Activated effector memory CD4-positive, alpha-beta T cell treated with anti-CD3 and anti-CD28 coated beads, Interleukin-2, amount 50 U/mL, for 16 hours (primary cell): ENCODE measurements around the gene FOXF2.
"Not testable (repeated sequence)": the region's sequence is repeated elsewhere in the genome, so short reads cannot be mapped to it uniquely, and the experiment has no call there.

Source experiments
- DNase-seq: peaks from one replicate; pipeline ENCODE4 v3.0.0-alpha.2; 2020

Gene FOXF2

GRCh38 chr6:1389369-1390132, at the start of gene FOXF2:
TSS of gene FOXF2 (plus strand) at chr6:1389576. CDS start at chr6:1389948, 372 bp downstream.
- DNase-seq = no peak

GRCh38 chr6:1346101-1346500, 43.3 kb upstream of the FOXF2 start:
- no peak for DNase-seq

- DNase-seq = no peak
Measured at GRCh38 chr6:1346558-1347091, 42.8 kb upstream of the FOXF2 start.

- DNase-seq = no peak
Measured at GRCh38 chr6:1347161-1347560, 42.2 kb upstream of the FOXF2 start.

- no peak for DNase-seq
Measured at GRCh38 chr6:1348675-1349074, 40.7 kb upstream of the FOXF2 start.

DNA sequence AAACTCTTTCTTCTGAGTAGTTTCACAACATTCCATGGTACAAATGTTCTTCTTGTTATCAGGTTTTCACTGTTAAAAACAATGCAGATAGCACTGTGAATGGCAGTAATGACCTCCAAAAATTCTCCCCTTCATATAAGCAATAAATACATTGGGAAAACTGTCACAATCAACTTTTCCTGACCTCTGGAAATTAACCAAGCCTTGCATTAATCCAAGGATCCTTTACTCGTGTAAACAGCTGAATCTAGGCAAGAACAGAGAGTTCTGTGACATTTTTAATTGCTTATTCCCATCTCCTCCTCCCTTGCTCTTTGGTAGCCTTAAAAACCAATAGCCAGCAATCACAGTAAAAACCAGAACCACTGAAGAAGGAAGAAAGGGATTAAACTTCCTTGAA, 39.7 kb upstream of the FOXF2 start:
- DNase-seq = no peak

DNA sequence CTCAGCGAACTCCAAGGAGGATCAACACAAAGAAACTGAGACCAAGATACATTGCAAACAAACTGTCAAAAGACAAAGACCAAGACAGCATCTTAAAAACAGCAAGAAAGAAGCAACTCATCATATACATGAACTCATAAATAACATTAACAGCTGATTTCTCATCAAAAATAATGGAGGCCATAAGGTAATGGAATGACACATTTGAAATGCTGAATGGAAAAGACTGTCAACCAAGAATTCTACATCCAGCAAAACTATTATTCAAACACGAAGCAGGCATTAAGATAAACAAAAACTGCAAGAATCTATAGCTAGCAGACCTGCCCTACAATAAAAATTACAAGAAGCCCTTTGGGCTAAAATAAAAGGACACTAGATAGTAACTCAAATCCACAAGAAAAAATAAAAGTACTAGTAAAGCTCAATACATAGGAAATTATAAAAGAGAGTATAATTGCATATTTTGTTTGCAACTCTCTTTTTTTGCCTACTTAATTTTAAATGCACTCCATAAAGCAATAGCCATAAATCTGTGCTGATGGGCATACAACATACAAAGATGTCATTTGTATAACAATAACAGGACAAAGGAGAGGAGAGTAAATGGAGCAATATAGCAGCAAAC, 37.9 kb upstream of the FOXF2 start:
- no peak for DNase-seq

DNA sequence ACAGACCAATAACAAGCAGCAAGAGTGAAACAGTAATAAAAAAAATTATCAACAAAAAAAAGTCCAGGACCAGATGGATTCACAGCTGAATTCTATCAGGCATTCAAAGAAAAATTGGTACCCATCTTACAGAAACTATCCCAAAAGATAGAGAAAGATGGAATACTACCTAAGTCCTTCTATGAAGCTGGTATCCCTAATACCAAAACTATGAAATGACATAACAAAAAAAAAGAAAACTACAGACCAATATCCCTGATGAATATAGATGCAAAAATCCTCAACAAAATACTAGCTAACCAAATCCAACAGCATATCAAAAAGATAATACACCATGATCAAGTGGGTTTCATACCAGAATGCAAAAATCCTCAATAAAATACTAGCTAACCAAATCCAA, 34.3 kb upstream of the FOXF2 start:
- DNase-seq = not testable (repeated sequence)

GRCh38 chr6:1361717-1362116, 27.7 kb upstream of the FOXF2 start:
- DNase-seq = not testable (repeated sequence)

DNA sequence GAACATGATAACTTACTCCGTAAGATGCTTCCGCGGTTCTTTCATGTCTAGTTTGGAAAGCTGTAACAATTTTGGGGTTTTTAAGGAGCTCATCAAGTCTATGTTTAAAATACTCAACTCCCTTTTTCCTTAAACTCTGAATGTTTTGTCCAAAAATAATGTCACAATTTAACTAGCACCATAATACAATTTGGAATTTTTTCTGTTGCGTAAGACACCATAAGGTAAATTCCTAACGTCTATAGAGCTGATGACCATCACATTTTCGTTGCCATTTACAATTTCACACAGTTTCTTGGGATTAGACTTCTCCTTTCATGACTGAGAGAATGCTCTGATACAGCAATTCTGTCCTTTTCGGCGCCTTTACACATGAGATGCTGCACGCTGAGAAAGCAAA, 26.7 kb upstream of the FOXF2 start:
- DNase-seq = no peak

DNA sequence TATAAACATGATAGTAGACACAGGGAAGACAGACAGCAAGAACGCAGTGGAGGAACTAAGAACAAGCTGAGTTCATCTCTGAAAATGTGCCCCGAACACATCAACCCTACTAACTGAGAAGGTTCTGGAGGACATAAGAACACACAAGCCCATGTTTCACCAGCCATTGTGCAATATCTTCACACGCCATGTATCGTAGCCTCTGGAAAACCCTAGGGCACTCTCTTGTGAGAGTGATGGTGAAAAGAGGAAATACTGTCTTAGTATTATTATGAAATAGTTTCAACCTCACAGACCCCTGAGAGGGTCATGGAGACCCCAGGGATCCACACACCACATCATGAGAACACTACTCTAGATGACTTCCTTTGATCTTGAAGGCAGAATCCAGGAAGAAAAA, 26.1 kb upstream of the FOXF2 start:
- no peak for DNase-seq

GRCh38 chr6:1363729-1364572, 25.4 kb upstream of the FOXF2 start:
- DNase-seq = no peak

- DNase-seq = no peak
Measured at GRCh38 chr6:1364791-1365190, 24.6 kb upstream of the FOXF2 start.

GRCh38 chr6:1365686-1366085, 23.7 kb upstream of the FOXF2 start:
- DNase-seq = no peak

DNA sequence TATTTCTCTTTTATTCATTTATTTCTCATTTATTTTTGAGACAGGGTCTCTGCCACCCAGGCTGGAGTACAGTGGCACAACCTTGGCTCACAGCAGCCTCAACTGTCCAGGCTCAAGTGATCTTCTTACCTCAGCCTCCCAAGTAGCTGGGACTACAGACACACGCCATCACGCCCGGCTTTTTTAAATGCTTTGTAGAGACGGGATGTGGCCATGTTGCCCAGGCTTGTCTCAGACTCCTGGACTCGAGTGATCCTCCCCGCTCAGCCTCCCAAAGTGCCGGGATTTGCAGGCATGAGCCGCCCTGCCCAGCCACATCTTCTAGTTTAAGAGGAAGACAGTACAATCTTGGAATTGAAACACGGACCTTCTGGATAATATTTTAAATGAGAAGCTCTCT, 21.6 kb upstream of the FOXF2 start:
- DNase-seq = no peak

GRCh38 chr6:1368940-1369339, 20.4 kb upstream of the FOXF2 start:
- no peak for DNase-seq

GRCh38 chr6:1369695-1370094, 19.7 kb upstream of the FOXF2 start:
- not testable (repeated sequence) for DNase-seq

DNA sequence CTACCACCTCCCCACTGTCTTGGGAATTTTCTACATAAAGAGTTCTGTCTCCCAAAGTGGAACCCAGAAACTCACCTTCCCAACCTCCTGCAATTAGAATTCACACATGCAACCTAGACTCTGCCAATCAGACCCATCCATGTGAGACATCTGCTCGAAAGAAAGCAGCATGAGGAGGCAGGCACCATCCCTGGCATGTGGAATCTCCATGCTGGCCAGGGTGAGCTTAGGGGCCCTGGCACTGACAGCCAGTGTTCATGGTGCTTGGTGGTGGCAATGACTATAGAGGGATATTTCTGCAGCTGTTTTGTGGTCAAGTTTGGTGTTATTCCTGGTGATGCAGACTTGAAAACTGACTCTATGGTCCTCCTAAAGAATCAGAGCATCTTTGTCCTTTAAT, 17.4 kb upstream of the FOXF2 start:
- no peak for DNase-seq

- no peak for DNase-seq
Measured at GRCh38 chr6:1372690-1373089, 16.7 kb upstream of the FOXF2 start.

- DNase-seq = no peak
Measured at GRCh38 chr6:1376653-1377052, 12.7 kb upstream of the FOXF2 start.

DNA sequence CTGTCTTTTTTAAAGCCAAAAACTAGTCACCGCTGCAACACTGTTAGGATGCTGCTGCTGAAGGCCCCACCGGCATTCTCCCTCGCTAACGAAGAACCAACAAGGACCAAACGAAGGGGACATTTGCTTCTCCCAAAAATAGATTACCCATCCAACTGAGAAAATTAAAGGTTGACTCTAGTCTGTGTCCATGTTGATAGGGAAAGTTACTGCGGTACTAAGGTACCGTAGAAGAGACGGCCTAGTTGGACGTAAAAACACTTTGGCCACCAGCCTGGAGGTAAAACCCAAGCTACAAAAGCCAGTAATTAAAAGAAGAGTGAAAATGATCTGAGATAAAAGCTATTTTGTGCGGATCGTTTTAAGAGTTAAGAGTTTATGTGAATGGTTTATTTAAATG, 11.8 kb upstream of the FOXF2 start:
- DNase-seq = no peak

- no peak for DNase-seq
Measured at GRCh38 chr6:1378065-1379016, 11.0 kb upstream of the FOXF2 start.
